HepG2 (cell line): ENCODE results near the gene TP53TG5. TPM values are rescaled to one million over a fixed set of nuclear protein-coding genes. Genes with fewer than 3 reads are reported as not detected.

Experiments
- BHLHE40 ChIP-seq: IDR thresholded peaks from 2 replicates; pipeline ENCODE4 v1.6.1; 2011; ENCODE audit warnings: low read length, improper control_type of control experiment
- ELF1 ChIP-seq: sonication (generic); formaldehyde crosslinking; IDR thresholded peaks from 2 replicates; pipeline ENCODE4 v1.4.0; 2020; ENCODE audit warnings: missing genetic modification reagents
- FOXA3 ChIP-seq: IDR thresholded peaks from 2 replicates; pipeline ENCODE4 v1.6.1; 2016; ENCODE audit warnings: missing genetic modification reagents, missing compliant biosample characterization
- GTF2F1 ChIP-seq: fragments of 150-350 bp; IDR thresholded peaks from 2 replicates; pipeline ENCODE4 v1.6.1; 2014; ENCODE audit warnings: low read length
- POLR2AphosphoS5 ChIP-seq: IDR thresholded peaks from 2 replicates; pipeline ENCODE4 v1.6.1; 2012; ENCODE audit warnings: low read depth, low read length
- SAFB2 ChIP-seq: sonication (generic); formaldehyde crosslinking; IDR thresholded peaks from 2 replicates; pipeline ENCODE4 v1.5.1; 2020; ENCODE audit warnings: missing genetic modification reagents, low read depth, mild to moderate bottlenecking, borderline replicate concordance
- ZHX1 ChIP-seq: sonication (generic); formaldehyde crosslinking; IDR thresholded peaks from 2 replicates; pipeline ENCODE4 v1.8.1; 2022; ENCODE audit warnings: low read depth, mild to moderate bottlenecking, missing genetic modification reagents
- ZNF253 ChIP-seq: sonication (generic); formaldehyde crosslinking; IDR thresholded peaks from 2 replicates; pipeline ENCODE4 v1.8.0; 2022; ENCODE audit warnings: mild to moderate bottlenecking, missing genetic modification reagents, borderline replicate concordance
- ZNF256 ChIP-seq: sonication (generic); formaldehyde crosslinking; conservative IDR thresholded peaks from 2 replicates; pipeline ENCODE4 v1.4.0; 2020; ENCODE audit warnings: missing genetic modification reagents
- ZNF337 ChIP-seq: sonication (generic); formaldehyde crosslinking; IDR thresholded peaks from 2 replicates; pipeline ENCODE4 v1.5.1; 2020; ENCODE audit warnings: missing genetic modification reagents, low read depth, mild to moderate bottlenecking, borderline replicate concordance
- ZNF788 ChIP-seq: sonication (generic); formaldehyde crosslinking; IDR thresholded peaks from 2 replicates; pipeline ENCODE4 v1.5.0; 2020; ENCODE audit warnings: mild to moderate bottlenecking, missing genetic modification reagents, borderline replicate concordance
- ZNF878 ChIP-seq: sonication (generic); formaldehyde crosslinking; IDR thresholded peaks from 2 replicates; pipeline ENCODE4 v1.8.1; 2023; ENCODE audit warnings: mild to moderate bottlenecking, missing genetic modification reagents, moderate library complexity
- ZSCAN21 ChIP-seq: sonication (generic); formaldehyde crosslinking; IDR thresholded peaks from 2 replicates; pipeline ENCODE4 v1.8.0; 2022; ENCODE audit warnings: mild to moderate bottlenecking, missing genetic modification reagents, moderate library complexity, borderline replicate concordance
- polyA plus RNA-seq, 8 experiments: library from polyadenylated mRNA; depleted of rRNA in 3 of 8; stranded (reverse) in 7 of 8; unstranded in 1 of 8; fragments of >200 nt; fragmentation: Illumina TruSeq in 4 of 8; extraction: Trizol in 4 of 8; gene quantifications; 2 replicates each; pipeline versions ENCODE4 v1.2.1 to v1.2.3, GENCODE V29; 2011 to 2016; ENCODE audit warnings: low read depth in 4 of 8, missing spikeins in 1 of 8, mixed read lengths in 1 of 8; ENCODE audit not compliant: insufficient read depth in 1 of 8
- total RNA-seq, 5 experiments: library from RNA; depleted of rRNA; stranded (reverse); fragments of >200 nt; fragmentation: Illumina TruSeq; extraction: Trizol; gene quantifications; 2 replicates each; pipeline ENCODE4 v1.2.3, GENCODE V29; 2016; ENCODE audit warnings: low read depth in 1 of 5
- TF ChIP-seq, protein P1 (sequence below): sonication (generic); formaldehyde crosslinking; IDR thresholded peaks from 2 replicates; pipeline ENCODE4 v1.4.0; 2020; ENCODE audit warnings: low read depth, mild to moderate bottlenecking, missing genetic modification reagents
- TF ChIP-seq, protein P2 (sequence below): sonication (generic); formaldehyde crosslinking; IDR thresholded peaks from 2 replicates; pipeline ENCODE4 v1.5.0; 2020; ENCODE audit warnings: mild to moderate bottlenecking, missing genetic modification reagents
- TF ChIP-seq, protein P3 (sequence below): sonication (generic); formaldehyde crosslinking; IDR thresholded peaks from 2 replicates; pipeline ENCODE4 v1.5.1; 2020; ENCODE audit warnings: missing genetic modification reagents, mild to moderate bottlenecking, borderline replicate concordance
- TF ChIP-seq, protein P4 (sequence below): sonication (generic); formaldehyde crosslinking; IDR thresholded peaks from 2 replicates; pipeline ENCODE4 v1.4.0; 2020; ENCODE audit warnings: missing genetic modification reagents

TP53TG5 gene
- total and polyA plus RNA-seq, 2 of the 13 experiments (the other 11 are each of a cell fraction or from before 2014, with no cell fraction given) = 0.11 TPM; not detected in 1

- TF ChIP-seq, protein P1, sequence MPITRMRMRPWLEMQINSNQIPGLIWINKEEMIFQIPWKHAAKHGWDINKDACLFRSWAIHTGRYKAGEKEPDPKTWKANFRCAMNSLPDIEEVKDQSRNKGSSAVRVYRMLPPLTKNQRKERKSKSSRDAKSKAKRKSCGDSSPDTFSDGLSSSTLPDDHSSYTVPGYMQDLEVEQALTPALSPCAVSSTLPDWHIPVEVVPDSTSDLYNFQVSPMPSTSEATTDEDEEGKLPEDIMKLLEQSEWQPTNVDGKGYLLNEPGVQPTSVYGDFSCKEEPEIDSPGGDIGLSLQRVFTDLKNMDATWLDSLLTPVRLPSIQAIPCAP (CRISPR knock-in tag) = no peak
- TF ChIP-seq, protein P2, sequence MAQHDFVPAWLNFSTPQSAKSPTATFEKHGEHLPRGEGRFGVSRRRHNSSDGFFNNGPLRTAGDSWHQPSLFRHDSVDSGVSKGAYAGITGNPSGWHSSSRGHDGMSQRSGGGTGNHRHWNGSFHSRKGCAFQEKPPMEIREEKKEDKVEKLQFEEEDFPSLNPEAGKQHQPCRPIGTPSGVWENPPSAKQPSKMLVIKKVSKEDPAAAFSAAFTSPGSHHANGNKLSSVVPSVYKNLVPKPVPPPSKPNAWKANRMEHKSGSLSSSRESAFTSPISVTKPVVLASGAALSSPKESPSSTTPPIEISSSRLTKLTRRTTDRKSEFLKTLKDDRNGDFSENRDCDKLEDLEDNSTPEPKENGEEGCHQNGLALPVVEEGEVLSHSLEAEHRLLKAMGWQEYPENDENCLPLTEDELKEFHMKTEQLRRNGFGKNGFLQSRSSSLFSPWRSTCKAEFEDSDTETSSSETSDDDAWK = no peak
- TF ChIP-seq, protein P3, sequence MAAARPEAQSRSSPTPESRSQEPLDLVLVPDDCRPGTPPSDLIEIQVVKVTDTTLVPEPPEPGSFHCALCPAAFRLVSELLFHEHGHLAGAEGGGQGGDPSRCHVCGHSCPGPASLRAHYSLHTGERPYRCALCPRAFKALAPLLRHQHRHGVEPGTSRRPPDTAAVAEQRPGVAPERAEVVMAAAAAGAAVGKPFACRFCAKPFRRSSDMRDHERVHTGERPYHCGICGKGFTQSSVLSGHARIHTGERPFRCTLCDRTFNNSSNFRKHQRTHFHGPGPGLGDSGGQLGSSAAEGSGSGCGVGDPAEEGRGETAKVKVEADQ (CRISPR knock-in tag) = 0 out of 2 replicates have a peak, but pooled peaks have one; percentile 27
- TF ChIP-seq ELF1 (CRISPR knock-in tag) = peak; percentile 31; the same call in 1 of the 2 replicates
- 0 out of 2 replicates have a peak, but pooled peaks have one; percentile 3 for TF ChIP-seq POLR2AphosphoS5
- TF ChIP-seq ZNF337 (CRISPR knock-in tag) = 0 out of 2 replicates have a peak, but pooled peaks have one; percentile 23
- TF ChIP-seq BHLHE40 = no peak
- TF ChIP-seq ZNF788 (CRISPR knock-in tag) = peak; percentile 38; the same call in 1 of the 2 replicates
- TF ChIP-seq ZNF878 (CRISPR knock-in tag) = no peak
- TF ChIP-seq SAFB2 (CRISPR knock-in tag) = no peak
- TF ChIP-seq ZNF256 (CRISPR knock-in tag) = no peak; the same call in 1 of the 2 replicates
- TF ChIP-seq FOXA3 = no peak
- TF ChIP-seq, protein P4, sequence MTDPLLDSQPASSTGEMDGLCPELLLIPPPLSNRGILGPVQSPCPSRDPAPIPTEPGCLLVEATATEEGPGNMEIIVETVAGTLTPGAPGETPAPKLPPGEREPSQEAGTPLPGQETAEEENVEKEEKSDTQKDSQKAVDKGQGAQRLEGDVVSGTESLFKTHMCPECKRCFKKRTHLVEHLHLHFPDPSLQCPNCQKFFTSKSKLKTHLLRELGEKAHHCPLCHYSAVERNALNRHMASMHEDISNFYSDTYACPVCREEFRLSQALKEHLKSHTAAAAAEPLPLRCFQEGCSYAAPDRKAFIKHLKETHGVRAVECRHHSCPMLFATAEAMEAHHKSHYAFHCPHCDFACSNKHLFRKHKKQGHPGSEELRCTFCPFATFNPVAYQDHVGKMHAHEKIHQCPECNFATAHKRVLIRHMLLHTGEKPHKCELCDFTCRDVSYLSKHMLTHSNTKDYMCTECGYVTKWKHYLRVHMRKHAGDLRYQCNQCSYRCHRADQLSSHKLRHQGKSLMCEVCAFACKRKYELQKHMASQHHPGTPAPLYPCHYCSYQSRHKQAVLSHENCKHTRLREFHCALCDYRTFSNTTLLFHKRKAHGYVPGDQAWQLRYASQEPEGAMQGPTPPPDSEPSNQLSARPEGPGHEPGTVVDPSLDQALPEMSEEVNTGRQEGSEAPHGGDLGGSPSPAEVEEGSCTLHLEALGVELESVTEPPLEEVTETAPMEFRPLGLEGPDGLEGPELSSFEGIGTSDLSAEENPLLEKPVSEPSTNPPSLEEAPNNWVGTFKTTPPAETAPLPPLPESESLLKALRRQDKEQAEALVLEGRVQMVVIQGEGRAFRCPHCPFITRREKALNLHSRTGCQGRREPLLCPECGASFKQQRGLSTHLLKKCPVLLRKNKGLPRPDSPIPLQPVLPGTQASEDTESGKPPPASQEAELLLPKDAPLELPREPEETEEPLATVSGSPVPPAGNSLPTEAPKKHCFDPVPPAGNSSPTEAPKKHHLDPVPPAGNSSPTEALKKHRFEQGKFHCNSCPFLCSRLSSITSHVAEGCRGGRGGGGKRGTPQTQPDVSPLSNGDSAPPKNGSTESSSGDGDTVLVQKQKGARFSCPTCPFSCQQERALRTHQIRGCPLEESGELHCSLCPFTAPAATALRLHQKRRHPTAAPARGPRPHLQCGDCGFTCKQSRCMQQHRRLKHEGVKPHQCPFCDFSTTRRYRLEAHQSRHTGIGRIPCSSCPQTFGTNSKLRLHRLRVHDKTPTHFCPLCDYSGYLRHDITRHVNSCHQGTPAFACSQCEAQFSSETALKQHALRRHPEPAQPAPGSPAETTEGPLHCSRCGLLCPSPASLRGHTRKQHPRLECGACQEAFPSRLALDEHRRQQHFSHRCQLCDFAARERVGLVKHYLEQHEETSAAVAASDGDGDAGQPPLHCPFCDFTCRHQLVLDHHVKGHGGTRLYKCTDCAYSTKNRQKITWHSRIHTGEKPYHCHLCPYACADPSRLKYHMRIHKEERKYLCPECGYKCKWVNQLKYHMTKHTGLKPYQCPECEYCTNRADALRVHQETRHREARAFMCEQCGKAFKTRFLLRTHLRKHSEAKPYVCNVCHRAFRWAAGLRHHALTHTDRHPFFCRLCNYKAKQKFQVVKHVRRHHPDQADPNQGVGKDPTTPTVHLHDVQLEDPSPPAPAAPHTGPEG (CRISPR knock-in tag) = no peak
- no peak for TF ChIP-seq ZHX1
- TF ChIP-seq ZSCAN21 (CRISPR knock-in tag) = no peak
- TF ChIP-seq ZNF253 = no peak
- TF ChIP-seq GTF2F1 = no peak
These were observed 18.5 kb downstream of the TP53TG5 start (continued) for GRCh38 chr20:45359406-45360148.
